Type B pancreatic cell (in vitro differentiated cells): Measurements from ENCODE around the gene DNMT3L. TPM values are rescaled to one million over a fixed set of nuclear protein-coding genes. Genes with fewer than 3 reads are reported as not detected.
"Not testable (repeated sequence)": the region's sequence is repeated elsewhere in the genome, so short reads cannot be mapped to it uniquely, and the experiment has no call there.

Source experiments
- DNase-seq: peaks from one replicate; pipeline ENCODE4 v3.0.0; 2021; ENCODE audit warnings: mixed read lengths; ENCODE audit not compliant: unreplicated experiment; ENCODE audit errors: extremely low spot score
- H3K27ac Mint-ChIP-seq: 2 replicates; pipeline ENCODE4 v1.8.0; 2021; ENCODE audit warnings: mild to moderate bottlenecking, mixed read lengths
- H3K27me3 Mint-ChIP-seq: 2 replicates; pipeline ENCODE4 v1.8.0; 2021; ENCODE audit warnings: mixed read lengths
- H3K36me3 Mint-ChIP-seq: 2 replicates; pipeline ENCODE4 v1.8.0; 2021; ENCODE audit warnings: mixed read lengths
- H3K4me1 Mint-ChIP-seq: one replicate; pipeline ENCODE4 v1.8.0; 2021; ENCODE audit warnings: mixed read lengths; ENCODE audit not compliant: unreplicated experiment
- H3K4me3 Mint-ChIP-seq: 2 replicates; pipeline ENCODE4 v1.8.0; 2021; ENCODE audit warnings: mild to moderate bottlenecking, mixed read lengths
- H3K9me3 Mint-ChIP-seq: 2 replicates; pipeline ENCODE4 v1.8.0; 2021; ENCODE audit warnings: mixed read lengths
- total RNA-seq: library from RNA; stranded (reverse); gene quantifications from 2 replicates; pipeline ENCODE4 v1.2.1, GENCODE V29; 2021; ENCODE audit warnings: low replicate concordance
- TF ChIP-seq, protein P1 (sequence below): fragments of 200-600 bp; sonication (generic); conservative IDR thresholded peaks from 2 replicates; pipeline ENCODE4 v1.5.0; 2021; ENCODE audit warnings: antibody characterized with exemption, mild to moderate bottlenecking

Gene DNMT3L
- total RNA-seq, 1 donor from 2014 or later, result not detected

DNA sequence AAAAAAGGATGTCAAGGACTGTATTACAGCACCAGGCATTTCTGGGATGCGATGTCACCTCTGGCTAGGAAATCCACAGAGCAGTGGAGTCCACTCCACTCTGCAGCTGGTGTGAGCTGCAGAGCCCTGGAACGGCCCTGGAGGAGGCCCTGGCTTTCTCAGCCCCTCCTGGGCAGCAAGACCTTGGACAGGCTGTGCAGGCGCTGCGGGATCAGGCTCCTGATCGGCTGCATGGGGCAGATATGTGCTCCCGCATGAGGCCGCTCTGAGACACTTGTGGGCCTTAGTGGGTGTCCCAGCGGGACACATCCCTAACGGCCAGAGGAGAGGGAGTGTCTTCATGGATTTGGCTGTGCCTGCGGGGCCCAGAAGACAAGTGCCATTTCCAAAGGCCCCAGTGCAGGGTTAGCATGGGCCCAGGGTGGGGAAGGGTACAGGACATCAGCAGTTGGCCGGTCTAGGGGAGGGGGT lies 6.2 kb downstream of the DNMT3L start:
- TF ChIP-seq, protein P1, sequence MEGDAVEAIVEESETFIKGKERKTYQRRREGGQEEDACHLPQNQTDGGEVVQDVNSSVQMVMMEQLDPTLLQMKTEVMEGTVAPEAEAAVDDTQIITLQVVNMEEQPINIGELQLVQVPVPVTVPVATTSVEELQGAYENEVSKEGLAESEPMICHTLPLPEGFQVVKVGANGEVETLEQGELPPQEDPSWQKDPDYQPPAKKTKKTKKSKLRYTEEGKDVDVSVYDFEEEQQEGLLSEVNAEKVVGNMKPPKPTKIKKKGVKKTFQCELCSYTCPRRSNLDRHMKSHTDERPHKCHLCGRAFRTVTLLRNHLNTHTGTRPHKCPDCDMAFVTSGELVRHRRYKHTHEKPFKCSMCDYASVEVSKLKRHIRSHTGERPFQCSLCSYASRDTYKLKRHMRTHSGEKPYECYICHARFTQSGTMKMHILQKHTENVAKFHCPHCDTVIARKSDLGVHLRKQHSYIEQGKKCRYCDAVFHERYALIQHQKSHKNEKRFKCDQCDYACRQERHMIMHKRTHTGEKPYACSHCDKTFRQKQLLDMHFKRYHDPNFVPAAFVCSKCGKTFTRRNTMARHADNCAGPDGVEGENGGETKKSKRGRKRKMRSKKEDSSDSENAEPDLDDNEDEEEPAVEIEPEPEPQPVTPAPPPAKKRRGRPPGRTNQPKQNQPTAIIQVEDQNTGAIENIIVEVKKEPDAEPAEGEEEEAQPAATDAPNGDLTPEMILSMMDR, result no peak
- no peak for DNase-seq
- H3K27me3 Mint-ChIP-seq, result no peaks in the 10 kb centered on the region
- H3K4me1 Mint-ChIP-seq, result no peaks in the 10 kb centered on the region
- H3K4me3 Mint-ChIP-seq, result no peak overlapping the region
- no peaks in the 10 kb centered on the region for H3K9me3 Mint-ChIP-seq
- H3K27ac Mint-ChIP-seq, result no peak overlapping the region
- no peaks in the 10 kb centered on the region for H3K36me3 Mint-ChIP-seq

GRCh38 chr21:44253832-44254710 lies 7.6 kb downstream of the DNMT3L start:
- no peaks in the 10 kb centered on the region for H3K27me3 Mint-ChIP-seq
- no peak overlapping the region for H3K27ac Mint-ChIP-seq
- no peaks in the 10 kb centered on the region for H3K9me3 Mint-ChIP-seq
- H3K4me1 Mint-ChIP-seq, result no peaks in the 10 kb centered on the region
- TF ChIP-seq, protein P1, result no peak
- H3K36me3 Mint-ChIP-seq, result no peaks in the 10 kb centered on the region
- DNase-seq, result no peak
- no peak overlapping the region for H3K4me3 Mint-ChIP-seq

- H3K4me1 Mint-ChIP-seq, H3K36me3 Mint-ChIP-seq, H3K27ac Mint-ChIP-seq, H3K9me3 Mint-ChIP-seq, H3K4me3 Mint-ChIP-seq, H3K27me3 Mint-ChIP-seq, DNase-seq: not testable (repeated sequence)
Observed at GRCh38 chr21:44249204-44250037, 12.3 kb downstream of the DNMT3L start.

DNA sequence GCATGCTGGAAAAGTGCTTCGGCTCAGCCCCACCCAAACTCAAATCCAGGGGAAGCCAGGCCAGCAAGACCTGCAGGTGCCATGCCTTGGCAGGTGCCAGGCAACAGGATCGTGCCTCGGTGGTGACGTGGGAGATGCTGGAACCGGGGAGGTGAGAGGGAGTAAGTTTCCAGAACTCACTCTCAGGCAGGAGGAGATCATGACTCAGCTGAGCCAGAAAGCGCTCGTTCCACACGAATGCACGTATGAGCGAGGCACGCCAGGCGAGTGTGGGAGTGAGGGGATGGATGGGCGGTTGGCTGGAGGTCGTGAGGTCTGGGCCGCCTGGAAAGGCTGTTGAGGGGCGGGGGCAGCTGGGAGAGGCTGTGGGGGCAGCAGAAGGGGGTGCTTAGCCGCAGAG lies 13.8 kb downstream of the DNMT3L start:
- not testable (repeated sequence) for H3K4me3 Mint-ChIP-seq, H3K4me1 Mint-ChIP-seq, H3K36me3 Mint-ChIP-seq, H3K27me3 Mint-ChIP-seq, H3K27ac Mint-ChIP-seq, DNase-seq, H3K9me3 Mint-ChIP-seq

- H3K27me3 Mint-ChIP-seq, DNase-seq, H3K27ac Mint-ChIP-seq, H3K9me3 Mint-ChIP-seq, H3K4me3 Mint-ChIP-seq, H3K36me3 Mint-ChIP-seq, H3K4me1 Mint-ChIP-seq: not testable (repeated sequence)
Observed at GRCh38 chr21:44243980-44244379, 17.7 kb downstream of the DNMT3L start.

GRCh38 chr21:44241281-44241680 lies 20.4 kb downstream of the DNMT3L start:
- not testable (repeated sequence) for H3K27ac Mint-ChIP-seq, H3K36me3 Mint-ChIP-seq, DNase-seq, H3K4me3 Mint-ChIP-seq, H3K9me3 Mint-ChIP-seq, H3K27me3 Mint-ChIP-seq, H3K4me1 Mint-ChIP-seq

GRCh38 chr21:44240842-44241241 lies 20.9 kb downstream of the DNMT3L start, which contains the start of gene ICOSLG:
Gene ICOSLG (minus strand): TSS chr21:44240943. CDS start chr21:44240817, 126 bp downstream.
- not testable (repeated sequence) for H3K27me3 Mint-ChIP-seq, H3K9me3 Mint-ChIP-seq, H3K4me1 Mint-ChIP-seq, H3K36me3 Mint-ChIP-seq, DNase-seq, H3K4me3 Mint-ChIP-seq, H3K27ac Mint-ChIP-seq

GRCh38 chr21:44240353-44240752 lies 21.3 kb downstream of the DNMT3L start:
- not testable (repeated sequence) for H3K27ac Mint-ChIP-seq, H3K27me3 Mint-ChIP-seq, H3K4me1 Mint-ChIP-seq, H3K9me3 Mint-ChIP-seq, H3K36me3 Mint-ChIP-seq, H3K4me3 Mint-ChIP-seq, DNase-seq

- H3K36me3 Mint-ChIP-seq, H3K27ac Mint-ChIP-seq, DNase-seq, H3K9me3 Mint-ChIP-seq, H3K4me1 Mint-ChIP-seq, H3K4me3 Mint-ChIP-seq, H3K27me3 Mint-ChIP-seq: not testable (repeated sequence)
Observed at GRCh38 chr21:44229561-44229960, 32.1 kb downstream of the DNMT3L start.

GRCh38 chr21:44228109-44228508 lies 33.6 kb downstream of the DNMT3L start:
- not testable (repeated sequence) for H3K4me1 Mint-ChIP-seq, H3K27me3 Mint-ChIP-seq, H3K36me3 Mint-ChIP-seq, H3K27ac Mint-ChIP-seq, H3K9me3 Mint-ChIP-seq, DNase-seq, H3K4me3 Mint-ChIP-seq

DNA sequence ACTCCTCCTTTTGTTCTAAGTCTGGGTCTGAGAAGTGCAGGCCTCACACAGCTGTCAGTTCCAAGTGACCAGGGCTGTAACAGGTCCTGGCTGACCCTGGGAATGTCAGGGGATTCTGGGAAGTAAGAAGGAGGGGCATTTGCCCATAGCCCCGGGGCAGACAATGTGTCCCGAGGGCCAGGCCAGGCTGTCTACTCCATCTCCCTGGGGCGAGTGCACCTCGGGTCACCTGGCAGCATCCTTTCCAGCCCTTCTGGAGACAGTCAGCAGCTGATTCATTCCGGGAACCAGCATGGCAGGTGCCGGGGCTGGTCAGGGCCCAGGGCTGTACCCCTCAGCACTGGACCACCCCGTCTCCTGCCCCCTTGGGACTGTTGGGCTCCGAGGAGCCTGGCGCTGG lies 34.1 kb downstream of the DNMT3L start:
- not testable (repeated sequence) for H3K27ac Mint-ChIP-seq, DNase-seq, H3K36me3 Mint-ChIP-seq, H3K4me1 Mint-ChIP-seq, H3K9me3 Mint-ChIP-seq, H3K27me3 Mint-ChIP-seq, H3K4me3 Mint-ChIP-seq

- not testable (repeated sequence) for H3K27me3 Mint-ChIP-seq, H3K4me3 Mint-ChIP-seq, H3K9me3 Mint-ChIP-seq, DNase-seq, H3K4me1 Mint-ChIP-seq, H3K27ac Mint-ChIP-seq, H3K36me3 Mint-ChIP-seq
Observed at GRCh38 chr21:44225605-44226004, 36.1 kb downstream of the DNMT3L start.
